ENCODE data around the gene KIF22.

KIF22 gene

GRCh38 chr16:29840240-29840639, 49.7 kb downstream of the KIF22 start:
- TF ChIP-seq LEF1 (IDR thresholded peaks at IDR 0.05; ENCODE audit: borderline replicate concordance) (no peak), FOXK2 (IDR thresholded peaks at IDR 0.05) (no peak), HDGF (IDR thresholded peaks at IDR 0.05; ENCODE audit: borderline replicate concordance) (no peak), SP1 (IDR thresholded peaks at IDR 0.05) (no peak), FOXA1 (IDR thresholded peaks at IDR 0.05) (no peak), ZNF384 (IDR thresholded peaks at IDR 0.05) (no peak), ELF4 (IDR thresholded peaks at IDR 0.05) (no peak), BHLHE40 (IDR thresholded peaks at IDR 0.05; ENCODE audit: borderline replicate concordance) (no peak), NFRKB (IDR thresholded peaks at IDR 0.05) (no peak), CTBP1 (IDR thresholded peaks at IDR 0.05; ENCODE audit: borderline replicate concordance) (no peak), SUZ12 (IDR thresholded peaks at IDR 0.05) (no peak), ARNT (IDR thresholded peaks at IDR 0.05) (no peak), PKNOX1 (IDR thresholded peaks at IDR 0.05) (no peak), L3MBTL2 (conservative IDR thresholded peaks at IDR 0.05) (no peak), FOXM1 (IDR thresholded peaks at IDR 0.05; ENCODE audit: borderline replicate concordance) (no peak)
- ChIA-PET POLR2A (interaction anchor here (0.6 to 1.2 kb wide), 2 partner anchors 8 to 177 kb away, joined by 3 to 4 read pairs; no protein-coding TSS in a partner anchor), CTCF (interaction anchor here (1.1 to 2.4 kb wide), 2 partner anchors 8 to 23 kb away, joined by 4 to 20 read pairs; no protein-coding TSS in a partner anchor)
- DNase-seq (ENCODE audit: extremely low spot score), result no peak

GRCh38 chr16:29841631-29842030, 51.1 kb downstream of the KIF22 start:
- no peak for DNase-seq (ENCODE audit: extremely low spot score)
- CTCF ChIA-PET, result interaction anchor here (0.5 kb wide), 1 partner anchor 779 kb away, joined by 3 read pairs; no protein-coding TSS in a partner anchor
- TF ChIP-seq SUZ12 (IDR thresholded peaks at IDR 0.05), result no peak
- TF ChIP-seq FOXA1 (IDR thresholded peaks at IDR 0.05), result no peak
- no peak for TF ChIP-seq FOXK2 (IDR thresholded peaks at IDR 0.05)
- no peak for TF ChIP-seq NFRKB (IDR thresholded peaks at IDR 0.05)
- no peak for TF ChIP-seq ARNT (IDR thresholded peaks at IDR 0.05)
- no peak for TF ChIP-seq ZNF384 (IDR thresholded peaks at IDR 0.05)
- no peak for TF ChIP-seq BHLHE40 (IDR thresholded peaks at IDR 0.05; ENCODE audit: borderline replicate concordance)
- no peak for TF ChIP-seq L3MBTL2 (conservative IDR thresholded peaks at IDR 0.05)
- TF ChIP-seq HDGF (IDR thresholded peaks at IDR 0.05; ENCODE audit: borderline replicate concordance), result no peak
- TF ChIP-seq ELF4 (IDR thresholded peaks at IDR 0.05), result no peak
- TF ChIP-seq LEF1 (IDR thresholded peaks at IDR 0.05; ENCODE audit: borderline replicate concordance), result no peak
- TF ChIP-seq SP1 (IDR thresholded peaks at IDR 0.05), result no peak
- no peak for TF ChIP-seq FOXM1 (IDR thresholded peaks at IDR 0.05; ENCODE audit: borderline replicate concordance)
- no peak for TF ChIP-seq CTBP1 (IDR thresholded peaks at IDR 0.05; ENCODE audit: borderline replicate concordance)
- no peak for TF ChIP-seq PKNOX1 (IDR thresholded peaks at IDR 0.05)
- TF ChIP-seq TARDBP (IDR thresholded peaks at IDR 0.05), result no peak
- POLR2A ChIA-PET, result interaction anchor here (1.0 to 1.2 kb wide), 2 partner anchors 34 to 35 kb away, joined by 3 read pairs; partner anchors contain the start of gene MAZ

GRCh38 chr16:29842732-29843346, 52.3 kb downstream of the KIF22 start:
- DNase-seq (ENCODE audit: extremely low spot score), result no peak
- ChIA-PET CTCF (interaction anchor here (1.0 kb wide), 1 partner anchor 27 kb away, joined by 3 read pairs; the partner anchor contains the start of gene PAGR1), POLR2A (interaction anchor here (1.2 to 1.9 kb wide), 3 partner anchors 26 to 119 kb away, joined by 3 to 9 read pairs (median 6); partner anchors contain the start of genes PAGR1 and TMEM219)
- TF ChIP-seq ELF4 (IDR thresholded peaks at IDR 0.05) (no peak), SP1 (IDR thresholded peaks at IDR 0.05) (no peak), FOXM1 (IDR thresholded peaks at IDR 0.05; ENCODE audit: borderline replicate concordance) (no peak), SUZ12 (IDR thresholded peaks at IDR 0.05) (no peak), NFRKB (IDR thresholded peaks at IDR 0.05) (no peak), CTBP1 (IDR thresholded peaks at IDR 0.05; ENCODE audit: borderline replicate concordance) (no peak), FOXA1 (IDR thresholded peaks at IDR 0.05) (no peak)

GRCh38 chr16:29843931-29844330, 53.4 kb downstream of the KIF22 start:
- DNase-seq (ENCODE audit: extremely low spot score), result no peak
- ChIA-PET CTCF (no interaction called here), POLR2A (interaction anchor here (1.9 kb wide), 1 partner anchor 27 kb away, joined by 9 read pairs; the partner anchor contains the start of gene PAGR1)
- TF ChIP-seq HDGF (IDR thresholded peaks at IDR 0.05; ENCODE audit: borderline replicate concordance) (no peak), LEF1 (IDR thresholded peaks at IDR 0.05; ENCODE audit: borderline replicate concordance) (no peak), SUZ12 (IDR thresholded peaks at IDR 0.05) (no peak), NFRKB (IDR thresholded peaks at IDR 0.05) (no peak), ELF4 (IDR thresholded peaks at IDR 0.05) (no peak), TARDBP (IDR thresholded peaks at IDR 0.05) (no peak), L3MBTL2 (conservative IDR thresholded peaks at IDR 0.05) (no peak), CTBP1 (IDR thresholded peaks at IDR 0.05; ENCODE audit: borderline replicate concordance) (no peak), ZNF384 (IDR thresholded peaks at IDR 0.05) (no peak), FOXA1 (IDR thresholded peaks at IDR 0.05) (no peak), SP1 (IDR thresholded peaks at IDR 0.05) (no peak), FOXM1 (IDR thresholded peaks at IDR 0.05; ENCODE audit: borderline replicate concordance) (no peak), ARNT (IDR thresholded peaks at IDR 0.05) (no peak), FOXK2 (IDR thresholded peaks at IDR 0.05) (no peak)

- TF ChIP-seq ARNT (IDR thresholded peaks at IDR 0.05), result no peak
- no peak for TF ChIP-seq LEF1 (IDR thresholded peaks at IDR 0.05; ENCODE audit: borderline replicate concordance)
- no peak for TF ChIP-seq NFRKB (IDR thresholded peaks at IDR 0.05)
- no peak for TF ChIP-seq PKNOX1 (IDR thresholded peaks at IDR 0.05)
- TF ChIP-seq CTBP1 (IDR thresholded peaks at IDR 0.05; ENCODE audit: borderline replicate concordance), result no peak
- no peak for TF ChIP-seq ZNF384 (IDR thresholded peaks at IDR 0.05)
- no peak for TF ChIP-seq ELF4 (IDR thresholded peaks at IDR 0.05)
- no peak for DNase-seq (ENCODE audit: extremely low spot score)
- POLR2A ChIA-PET, result interaction anchor here (1.3 to 4.9 kb wide), 3 partner anchors 18 to 37 kb away, joined by 3 to 32 read pairs (median 5); partner anchors contain the start of gene PAGR1
- CTCF ChIA-PET, result no interaction called here
Observed at GRCh38 chr16:29844575-29845331, 54.2 kb downstream of the KIF22 start.
